Kidney epithelial cell (primary cell): ENCODE measurements around the gene PRPF40B. TPM values are rescaled to one million over a fixed set of nuclear protein-coding genes. Genes with fewer than 3 reads are reported as not detected.

Experiments used
- DNase-seq: peaks from one replicate; pipeline ENCODE4 v3.0.0-alpha.2; 2010; ENCODE audit warnings: low read depth
- H3K27me3 ChIP-seq: 2 replicates; pipeline ENCODE4 v1.6.0; 2011; ENCODE audit warnings: low read length; ENCODE audit not compliant: control insufficient read depth, insufficient read depth
- H3K36me3 ChIP-seq: 2 replicates; pipeline ENCODE4 v1.5.1; 2011; ENCODE audit warnings: low read length; ENCODE audit not compliant: control insufficient read depth, insufficient read depth
- H3K4me3 ChIP-seq: 2 replicates; pipeline ENCODE4 v1.5.1; 2011; ENCODE audit warnings: low read depth, mild to moderate bottlenecking, control low read depth, low read length
- CTCF ChIP-seq: IDR thresholded peaks from 2 replicates; pipeline ENCODE4 v1.5.1; 2011; ENCODE audit warnings: mild to moderate bottlenecking, moderate library complexity, low read length, control low read depth, inconsistent platforms; ENCODE audit not compliant: insufficient read depth, poor library complexity, severe bottlenecking
- total RNA-seq: library from RNA; depleted of rRNA; stranded (reverse); fragments of >200 nt; gene quantifications from 2 replicates; pipeline ENCODE4 v1.2.3, GENCODE V29; 2015

PRPF40B gene
- total RNA-seq, 1 donor from 2014 or later: 15.3 TPM

GRCh38 chr12:49644620-49644994 lies 21.2 kb downstream of the PRPF40B start:
- Histone ChIP-seq H3K27me3 (no peaks in the 10 kb centered on the region), H3K36me3 (peaks cover 5% of the 10 kb centered on the region), H3K4me3 (no peak overlapping the region)
- peak; percentile 93 for TF ChIP-seq CTCF
- peak; percentile 10 for DNase-seq

GRCh38 chr12:49645146-49646039 lies 22.0 kb downstream of the PRPF40B start:
- DNase-seq: no peak
- no peak for TF ChIP-seq CTCF
- Histone ChIP-seq H3K36me3 (peaks cover 5% of the 10 kb centered on the region), H3K27me3 (no peaks in the 10 kb centered on the region), H3K4me3 (no peak overlapping the region)

GRCh38 chr12:49646331-49646830 lies 23.0 kb downstream of the PRPF40B start:
- Histone ChIP-seq H3K4me3 (no peak overlapping the region), H3K27me3 (no peaks in the 10 kb centered on the region), H3K36me3 (peaks cover 5% of the 10 kb centered on the region)
- no peak for TF ChIP-seq CTCF
- DNase-seq: no peak

GRCh38 chr12:49646871-49647654 lies 23.7 kb downstream of the PRPF40B start:
- no peaks in the 10 kb centered on the region for H3K27me3 ChIP-seq
- peaks cover 5% of the 10 kb centered on the region for H3K36me3 ChIP-seq
- TF ChIP-seq CTCF: no peak
- DNase-seq: no peak
- no peak overlapping the region for H3K4me3 ChIP-seq

GRCh38 chr12:49647827-49648711 lies 24.7 kb downstream of the PRPF40B start:
- Histone ChIP-seq H3K36me3 (peaks cover 5% of the 10 kb centered on the region), H3K27me3 (no peaks in the 10 kb centered on the region), H3K4me3 (no peak overlapping the region)
- no peak for TF ChIP-seq CTCF
- DNase-seq: no peak
